Measurements from ENCODE around the gene EML4. TPM values are rescaled to one million over a fixed set of nuclear protein-coding genes. Genes with fewer than 3 reads are reported as not detected.
A peak's percentile ranks its signal among the peaks of the same experiment; 100 is the strongest.
"Not testable (repeated sequence)": the region's sequence is repeated elsewhere in the genome, so short reads cannot be mapped to it uniquely, and the experiment has no call there.

Gene EML4
- total RNA-seq, 2 experiments from 2014 or later = 88.0 to 89.7 TPM

GRCh38 chr2:42249284-42249683 lies 80.1 kb downstream of the EML4 start:
- no peaks in the 10 kb centered on the region for H3K9me3 Mint-ChIP-seq (ENCODE audit: insufficient read depth)
- no peak overlapping the region for H3K27ac Mint-ChIP-seq
- POLR2A ChIA-PET = no interaction called here
- peaks cover 52% of the 10 kb centered on the region for H3K36me3 Mint-ChIP-seq (ENCODE audit: low read depth)
- H3K27me3 Mint-ChIP-seq (ENCODE audit: low read depth) = no peaks in the 10 kb centered on the region
- no peak for DNase-seq
- CTCF ChIA-PET = interaction anchor here (1.0 kb wide), 1 partner anchor 380 kb away, joined by 4 read pairs; no protein-coding TSS in a partner anchor
- H3K4me3 Mint-ChIP-seq = no peak overlapping the region
- ATAC-seq = no peak
- peaks cover 50% of the 10 kb centered on the region for H3K4me1 Mint-ChIP-seq (ENCODE audit: low read depth)

- Mint-ChIP-seq H3K36me3 (ENCODE audit: low read depth) (peaks cover 58% of the 10 kb centered on the region), H3K4me3 (no peak overlapping the region), H3K4me1 (ENCODE audit: low read depth) (peaks cover 53% of the 10 kb centered on the region), H3K27ac (no peak overlapping the region), H3K9me3 (ENCODE audit: insufficient read depth) (no peaks in the 10 kb centered on the region), H3K27me3 (ENCODE audit: low read depth) (no peaks in the 10 kb centered on the region)
- DNase-seq = no peak
- ChIA-PET CTCF (interaction anchor here (1.0 to 1.5 kb wide), 2 partner anchors 57 to 380 kb away, joined by 3 to 4 read pairs; no protein-coding TSS in a partner anchor), POLR2A (no interaction called here)
- ATAC-seq = no peak
Measured at GRCh38 chr2:42249887-42250286, 80.7 kb downstream of the EML4 start.

GRCh38 chr2:42250925-42251324 lies 81.8 kb downstream of the EML4 start:
- DNase-seq (no peak), ATAC-seq (peak; percentile 64)
- H3K36me3 Mint-ChIP-seq (ENCODE audit: low read depth) = peaks cover 55% of the 10 kb centered on the region
- peaks cover 58% of the 10 kb centered on the region for H3K4me1 Mint-ChIP-seq (ENCODE audit: low read depth)
- ChIA-PET CTCF (interaction anchor here (0.8 to 1.5 kb wide), 2 partner anchors 24 to 56 kb away, joined by 3 read pairs; no protein-coding TSS in a partner anchor), POLR2A (no interaction called here)
- no peaks in the 10 kb centered on the region for H3K27me3 Mint-ChIP-seq (ENCODE audit: low read depth)
- no peaks in the 10 kb centered on the region for H3K9me3 Mint-ChIP-seq (ENCODE audit: insufficient read depth)
- no peak overlapping the region for H3K27ac Mint-ChIP-seq
- no peak overlapping the region for H3K4me3 Mint-ChIP-seq

GRCh38 chr2:42252464-42252863 lies 83.3 kb downstream of the EML4 start:
- H3K4me3 Mint-ChIP-seq = no peak overlapping the region
- ChIA-PET CTCF (interaction anchor here (0.6 to 1.4 kb wide), 6 partner anchors 9 to 161 kb away, joined by 3 to 4 read pairs (median 3); no protein-coding TSS in a partner anchor), POLR2A (no interaction called here)
- H3K9me3 Mint-ChIP-seq (ENCODE audit: insufficient read depth) = no peaks in the 10 kb centered on the region
- peaks cover 49% of the 10 kb centered on the region for H3K36me3 Mint-ChIP-seq (ENCODE audit: low read depth)
- H3K27me3 Mint-ChIP-seq (ENCODE audit: low read depth) = no peaks in the 10 kb centered on the region
- ATAC-seq = peak; percentile 57
- H3K27ac Mint-ChIP-seq = no peak overlapping the region
- DNase-seq = peak; percentile 42
- H3K4me1 Mint-ChIP-seq (ENCODE audit: low read depth) = peaks cover 70% of the 10 kb centered on the region

- POLR2A ChIA-PET = no interaction called here
Measured at GRCh38 chr2:42254186-42254895, 85.2 kb downstream of the EML4 start.

GRCh38 chr2:42256505-42256904 lies 87.4 kb downstream of the EML4 start:
- DNase-seq = no peak
- ChIA-PET POLR2A (no interaction called here), CTCF (interaction anchor here (1.1 to 1.5 kb wide), 2 partner anchors 72 to 167 kb away, joined by 3 to 7 read pairs; no protein-coding TSS in a partner anchor)
- peak; percentile 72 for ATAC-seq
- Mint-ChIP-seq H3K4me1 (ENCODE audit: low read depth) (peaks cover 46% of the 10 kb centered on the region), H3K4me3 (peak overlapping the region; percentile 30), H3K9me3 (ENCODE audit: insufficient read depth) (no peaks in the 10 kb centered on the region), H3K27ac (peak overlapping the region; percentile 80), H3K36me3 (ENCODE audit: low read depth) (peaks cover 45% of the 10 kb centered on the region), H3K27me3 (ENCODE audit: low read depth) (no peaks in the 10 kb centered on the region)

More at GRCh38 chr2:42254186-42254895, 85.2 kb downstream of the EML4 start:
- CTCF ChIA-PET = no interaction called here
- Mint-ChIP-seq H3K9me3 (ENCODE audit: insufficient read depth) (no peaks in the 10 kb centered on the region), H3K4me1 (ENCODE audit: low read depth) (peaks cover 67% of the 10 kb centered on the region), H3K27me3 (ENCODE audit: low read depth) (no peaks in the 10 kb centered on the region), H3K36me3 (ENCODE audit: low read depth) (peaks cover 57% of the 10 kb centered on the region), H3K4me3 (no peak overlapping the region), H3K27ac (no peak overlapping the region)
- ATAC-seq (no peak), DNase-seq (no peak)

- H3K4me3 Mint-ChIP-seq = no peak overlapping the region
- H3K36me3 Mint-ChIP-seq (ENCODE audit: low read depth) = peaks cover 44% of the 10 kb centered on the region
- H3K27me3 Mint-ChIP-seq (ENCODE audit: low read depth) = no peaks in the 10 kb centered on the region
- ATAC-seq (no peak), DNase-seq (no peak)
- H3K27ac Mint-ChIP-seq = no peak overlapping the region
- peaks cover 7% of the 10 kb centered on the region for H3K4me1 Mint-ChIP-seq (ENCODE audit: low read depth)
- POLR2A ChIA-PET = no interaction called here
- H3K9me3 Mint-ChIP-seq (ENCODE audit: insufficient read depth) = no peaks in the 10 kb centered on the region
- CTCF ChIA-PET = interaction anchor here (1.1 kb wide), 1 partner anchor 8 kb away, joined by 3 read pairs; no protein-coding TSS in a partner anchor
Measured at GRCh38 chr2:42261518-42262195, 92.5 kb downstream of the EML4 start.

- Mint-ChIP-seq H3K27ac (no peak overlapping the region), H3K9me3 (ENCODE audit: insufficient read depth) (no peaks in the 10 kb centered on the region), H3K4me3 (no peak overlapping the region), H3K36me3 (ENCODE audit: low read depth) (peaks cover 39% of the 10 kb centered on the region), H3K4me1 (ENCODE audit: low read depth) (peaks cover 14% of the 10 kb centered on the region), H3K27me3 (ENCODE audit: low read depth) (no peaks in the 10 kb centered on the region)
- ChIA-PET POLR2A (no interaction called here), CTCF (interaction anchor here (0.9 to 1.5 kb wide), 4 partner anchors 62 to 179 kb away, joined by 3 to 4 read pairs (median 3); no protein-coding TSS in a partner anchor)
- DNase-seq (no peak), ATAC-seq (no peak)
Measured at GRCh38 chr2:42266236-42266635, 97.1 kb downstream of the EML4 start.

GRCh38 chr2:42267530-42267929 lies 98.4 kb downstream of the EML4 start:
- Mint-ChIP-seq H3K27me3 (ENCODE audit: low read depth) (no peaks in the 10 kb centered on the region), H3K4me3 (no peak overlapping the region), H3K9me3 (ENCODE audit: insufficient read depth) (no peaks in the 10 kb centered on the region), H3K27ac (no peak overlapping the region), H3K36me3 (ENCODE audit: low read depth) (peaks cover 33% of the 10 kb centered on the region), H3K4me1 (ENCODE audit: low read depth) (peaks cover 13% of the 10 kb centered on the region)
- ChIA-PET POLR2A (no interaction called here), CTCF (interaction anchor here (1.2 to 1.5 kb wide), 4 partner anchors 61 to 177 kb away, joined by 3 to 4 read pairs (median 4); no protein-coding TSS in a partner anchor)
- ATAC-seq = peak; percentile 84
- peak; percentile 27 for DNase-seq

GRCh38 chr2:42268528-42269151 lies 99.5 kb downstream of the EML4 start:
- H3K9me3 Mint-ChIP-seq (ENCODE audit: insufficient read depth) = no peaks in the 10 kb centered on the region
- POLR2A ChIA-PET = no interaction called here
- no peak overlapping the region for H3K27ac Mint-ChIP-seq
- ATAC-seq = no peak
- H3K36me3 Mint-ChIP-seq (ENCODE audit: low read depth) = peaks cover 32% of the 10 kb centered on the region
- H3K4me1 Mint-ChIP-seq (ENCODE audit: low read depth) = peaks cover 13% of the 10 kb centered on the region
- DNase-seq = no peak
- CTCF ChIA-PET = no interaction called here
- no peak overlapping the region for H3K4me3 Mint-ChIP-seq
- H3K27me3 Mint-ChIP-seq (ENCODE audit: low read depth) = no peaks in the 10 kb centered on the region

GRCh38 chr2:42270757-42271156 lies 101.6 kb downstream of the EML4 start:
- POLR2A ChIA-PET = no interaction called here
- CTCF ChIA-PET = no interaction called here
- Mint-ChIP-seq H3K27me3 (ENCODE audit: low read depth) (no peaks in the 10 kb centered on the region), H3K4me1 (ENCODE audit: low read depth) (peaks cover 13% of the 10 kb centered on the region), H3K9me3 (ENCODE audit: insufficient read depth) (no peaks in the 10 kb centered on the region), H3K27ac (no peak overlapping the region), H3K4me3 (no peak overlapping the region), H3K36me3 (ENCODE audit: low read depth) (peaks cover 22% of the 10 kb centered on the region)
- ATAC-seq (no peak), DNase-seq (no peak)

GRCh38 chr2:42271246-42271645 lies 102.1 kb downstream of the EML4 start:
- H3K9me3 Mint-ChIP-seq (ENCODE audit: insufficient read depth); CTCF ChIA-PET; H3K27ac Mint-ChIP-seq; H3K4me3 Mint-ChIP-seq; H3K27me3 Mint-ChIP-seq (ENCODE audit: low read depth); POLR2A ChIA-PET; DNase-seq; ATAC-seq: not testable (repeated sequence)
- Mint-ChIP-seq H3K4me1 (ENCODE audit: low read depth) (peaks cover 13% of the 10 kb centered on the region), H3K36me3 (ENCODE audit: low read depth) (peaks cover 22% of the 10 kb centered on the region)

All from activated CD8-positive, alpha-beta T cell treated with anti-CD3 and anti-CD28 coated beads, Interleukin-2, amount 10 ng/mL, durations not matched to agents 7 days and 5 days (primary cell).